Upper lobe of left lung (tissue), 4 donors: ENCODE measurements around the gene FRAS1.

Experiments used
- POLR2A ChIP-seq, 4 donors: fragments of 450-650 bp; IDR thresholded peaks; one replicate each; pipeline ENCODE4 v1.5.1; 2016 to 2017; ENCODE audit warnings: antibody characterized with exemption in 4 of 4, mild to moderate bottlenecking in 2 of 4
- POLR2AphosphoS5 ChIP-seq, 2 donors: sonication (generic); formaldehyde crosslinking; IDR thresholded peaks; one replicate each; pipeline ENCODE4 v1.5.1; 2017; ENCODE audit warnings: antibody characterized with exemption in 2 of 2
- TF ChIP-seq, protein P1 (sequence below), 6 experiments: fragments of 450-650 bp in 4 of 6; fragments of 200-600 bp in 2 of 6; sonication (generic) in 2 of 6; IDR thresholded peaks; one replicate each; pipeline ENCODE4 v1.5.1; 2016 to 2019; ENCODE audit warnings: antibody characterized with exemption in 6 of 6

- TF ChIP-seq POLR2A (IDR thresholded peaks at IDR 0.05): no peak
- TF ChIP-seq, protein P1, sequence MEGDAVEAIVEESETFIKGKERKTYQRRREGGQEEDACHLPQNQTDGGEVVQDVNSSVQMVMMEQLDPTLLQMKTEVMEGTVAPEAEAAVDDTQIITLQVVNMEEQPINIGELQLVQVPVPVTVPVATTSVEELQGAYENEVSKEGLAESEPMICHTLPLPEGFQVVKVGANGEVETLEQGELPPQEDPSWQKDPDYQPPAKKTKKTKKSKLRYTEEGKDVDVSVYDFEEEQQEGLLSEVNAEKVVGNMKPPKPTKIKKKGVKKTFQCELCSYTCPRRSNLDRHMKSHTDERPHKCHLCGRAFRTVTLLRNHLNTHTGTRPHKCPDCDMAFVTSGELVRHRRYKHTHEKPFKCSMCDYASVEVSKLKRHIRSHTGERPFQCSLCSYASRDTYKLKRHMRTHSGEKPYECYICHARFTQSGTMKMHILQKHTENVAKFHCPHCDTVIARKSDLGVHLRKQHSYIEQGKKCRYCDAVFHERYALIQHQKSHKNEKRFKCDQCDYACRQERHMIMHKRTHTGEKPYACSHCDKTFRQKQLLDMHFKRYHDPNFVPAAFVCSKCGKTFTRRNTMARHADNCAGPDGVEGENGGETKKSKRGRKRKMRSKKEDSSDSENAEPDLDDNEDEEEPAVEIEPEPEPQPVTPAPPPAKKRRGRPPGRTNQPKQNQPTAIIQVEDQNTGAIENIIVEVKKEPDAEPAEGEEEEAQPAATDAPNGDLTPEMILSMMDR (IDR thresholded peaks at IDR 0.05): no peak
- no peak for TF ChIP-seq POLR2AphosphoS5 (IDR thresholded peaks at IDR 0.05)
These were observed 110.9 kb downstream of the FRAS1 start for GRCh38 chr4:78168029-78168428.
